ENCODE results near the gene THOP1. TPM values are rescaled to one million over a fixed set of nuclear protein-coding genes. Genes with fewer than 3 reads are reported as not detected.
"Not testable (repeated sequence)": the region's sequence is repeated elsewhere in the genome, so short reads cannot be mapped to it uniquely, and the experiment has no call there.

Gene THOP1
- polyA plus RNA-seq, 1 donor from 2014 or later = 54.4 TPM

DNA sequence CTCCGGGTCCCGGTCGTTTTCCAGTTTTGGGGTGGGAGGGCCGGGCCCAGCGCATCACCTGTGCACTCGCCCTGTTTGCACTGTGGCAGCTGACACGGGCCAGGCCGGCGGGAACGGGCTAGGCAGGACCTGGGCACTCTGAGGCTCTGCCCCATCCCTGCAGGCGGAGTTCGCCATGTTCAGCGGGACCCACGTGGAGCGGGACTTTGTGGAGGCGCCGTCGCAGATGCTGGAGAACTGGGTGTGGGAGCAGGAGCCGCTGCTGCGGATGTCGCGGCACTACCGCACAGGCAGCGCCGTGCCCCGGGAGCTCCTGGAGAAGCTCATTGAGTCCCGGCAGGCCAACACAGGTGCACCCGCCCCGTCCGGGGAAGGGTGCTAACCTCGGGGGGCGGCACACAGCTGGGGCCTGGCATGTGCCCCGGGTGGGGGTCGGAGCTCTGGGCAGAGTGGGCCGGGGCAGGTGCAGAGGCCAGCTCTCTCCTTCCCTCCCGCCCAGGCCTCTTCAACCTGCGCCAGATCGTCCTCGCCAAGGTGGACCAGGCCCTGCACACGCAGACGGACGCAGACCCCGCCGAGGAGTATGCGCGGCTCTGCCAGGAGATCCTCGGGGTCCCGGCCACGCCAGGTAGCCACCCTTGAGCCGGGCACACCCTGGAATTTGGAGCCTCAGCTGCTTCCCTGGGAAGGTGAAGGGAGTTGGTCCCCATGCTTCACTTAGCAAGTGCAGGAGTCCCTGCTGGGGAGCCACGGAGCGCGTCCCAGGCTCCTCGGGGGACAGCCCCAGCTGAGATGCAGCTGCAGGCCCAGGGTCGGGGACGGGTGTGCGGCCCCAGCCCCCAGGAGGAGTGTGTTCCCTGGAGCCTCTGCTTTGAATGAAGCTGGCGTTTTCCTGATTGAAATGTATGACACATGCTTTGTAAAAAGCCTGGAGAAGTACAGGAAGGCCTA lies 25.1 kb downstream of the THOP1 start:
- Mint-ChIP-seq H3K4me3 (no peak overlapping the region), H3K9me3 (no peaks in the 10 kb centered on the region), H3K27ac (no peak overlapping the region), H3K4me1 (no peaks in the 10 kb centered on the region), H3K27me3 (no peaks in the 10 kb centered on the region), H3K36me3 (no peaks in the 10 kb centered on the region)

- Mint-ChIP-seq H3K27ac (no peak overlapping the region), H3K36me3 (no peaks in the 10 kb centered on the region), H3K4me1 (no peaks in the 10 kb centered on the region), H3K27me3 (no peaks in the 10 kb centered on the region), H3K9me3 (no peaks in the 10 kb centered on the region), H3K4me3 (no peak overlapping the region)
These were observed 26.0 kb downstream of the THOP1 start for GRCh38 chr19:2811221-2811722.

DNA sequence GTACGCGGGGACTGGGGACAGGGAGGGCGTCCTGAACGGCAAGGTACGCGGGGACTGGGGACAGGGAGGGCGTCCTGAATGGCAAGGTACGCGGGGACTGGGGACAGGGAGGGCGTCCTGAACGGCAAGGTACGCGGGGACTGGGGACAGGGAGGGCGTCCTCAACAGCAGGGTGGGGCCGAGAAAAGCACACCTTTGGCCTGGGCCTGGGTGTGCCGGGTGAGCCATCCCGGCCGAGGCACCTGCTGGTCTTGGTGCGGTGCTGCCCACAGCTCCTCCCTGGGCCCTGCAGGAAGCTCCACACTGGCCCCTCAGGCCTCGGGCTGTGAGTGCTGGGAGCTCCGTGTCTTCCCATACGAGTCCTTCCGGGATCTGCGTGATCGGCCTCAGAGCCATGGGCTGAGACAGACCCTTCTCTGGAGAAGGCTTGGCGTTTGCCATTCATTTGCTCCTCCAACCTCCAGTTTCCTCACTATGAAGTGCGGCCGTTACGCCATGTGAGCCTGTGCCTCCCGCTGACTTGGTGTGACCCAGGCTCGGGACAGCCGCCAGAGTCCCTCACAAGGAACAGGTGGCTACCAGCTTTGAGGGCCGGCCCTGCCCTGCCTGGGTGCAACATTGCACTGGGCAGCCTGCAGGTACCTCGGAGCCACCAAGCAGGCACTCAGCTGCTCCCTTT lies 26.6 kb downstream of the THOP1 start:
- no peak overlapping the region for H3K4me3 Mint-ChIP-seq
- H3K4me1 Mint-ChIP-seq = no peaks in the 10 kb centered on the region
- H3K27ac Mint-ChIP-seq = no peak overlapping the region
- H3K36me3 Mint-ChIP-seq = no peaks in the 10 kb centered on the region
- H3K27me3 Mint-ChIP-seq = no peaks in the 10 kb centered on the region
- no peaks in the 10 kb centered on the region for H3K9me3 Mint-ChIP-seq

GRCh38 chr19:2812414-2813234 lies 27.3 kb downstream of the THOP1 start:
- no peaks in the 10 kb centered on the region for H3K27me3 Mint-ChIP-seq
- H3K4me3 Mint-ChIP-seq = no peak overlapping the region
- no peaks in the 10 kb centered on the region for H3K9me3 Mint-ChIP-seq
- peaks cover 0 to 4% (median 0%) of the 10 kb centered on the region in 3 donors for H3K4me1 Mint-ChIP-seq
- no peaks in the 10 kb centered on the region for H3K36me3 Mint-ChIP-seq
- H3K27ac Mint-ChIP-seq = no peak overlapping the region

- H3K4me3 Mint-ChIP-seq = peak overlapping the region in 1 of 4 donors; percentile 30
- H3K9me3 Mint-ChIP-seq = no peaks in the 10 kb centered on the region
- no peak overlapping the region for H3K27ac Mint-ChIP-seq
- H3K27me3 Mint-ChIP-seq = no peaks in the 10 kb centered on the region
- no peaks in the 10 kb centered on the region for H3K36me3 Mint-ChIP-seq
- peaks cover 0 to 4% (median under 1%) of the 10 kb centered on the region in 3 donors for H3K4me1 Mint-ChIP-seq
These were observed 28.2 kb downstream of the THOP1 start for GRCh38 chr19:2813235-2814160.

GRCh38 chr19:2814426-2814825 lies 29.1 kb downstream of the THOP1 start:
- Mint-ChIP-seq H3K9me3 (no peaks in the 10 kb centered on the region), H3K27ac (no peak overlapping the region), H3K4me3 (no peak overlapping the region), H3K36me3 (no peaks in the 10 kb centered on the region), H3K4me1 (peaks cover 1 to 4% (median 2%) of the 10 kb centered on the region in 3 donors), H3K27me3 (no peaks in the 10 kb centered on the region)

DNA sequence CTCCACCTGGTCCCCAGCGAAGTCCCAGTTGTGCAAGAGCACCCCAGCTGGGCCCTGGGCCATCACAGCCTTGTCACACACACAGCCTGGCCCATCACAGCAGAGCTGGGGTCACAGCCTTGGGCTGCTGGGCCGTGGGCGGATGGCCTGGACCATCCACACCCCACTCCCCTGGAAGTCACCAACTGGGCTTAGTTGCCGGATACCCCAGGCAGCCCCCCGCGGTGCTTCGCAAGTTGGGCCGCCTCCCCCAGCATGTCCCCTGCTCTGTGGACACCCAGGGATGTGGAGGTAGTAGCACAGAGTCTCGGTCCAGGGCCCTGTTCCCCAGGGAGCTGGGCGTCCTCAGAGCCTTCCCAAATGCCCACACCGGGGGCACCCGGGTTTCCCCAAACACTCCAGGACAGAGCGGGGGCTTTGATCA lies 29.9 kb downstream of the THOP1 start:
- Mint-ChIP-seq H3K27me3 (no peaks in the 10 kb centered on the region), H3K4me3 (no peak overlapping the region), H3K27ac (no peak overlapping the region), H3K9me3 (no peaks in the 10 kb centered on the region), H3K36me3 (no peaks in the 10 kb centered on the region), H3K4me1 (peaks cover 1 to 4% (median 3%) of the 10 kb centered on the region in 3 donors)

- Mint-ChIP-seq H3K4me1 (peaks cover 1 to 6% (median 4%) of the 10 kb centered on the region in 3 donors), H3K27ac (peak overlapping the region in 1 of 3 donors; percentile 50)
These were observed 30.6 kb downstream of the THOP1 start for GRCh38 chr19:2815923-2816322.

DNA sequence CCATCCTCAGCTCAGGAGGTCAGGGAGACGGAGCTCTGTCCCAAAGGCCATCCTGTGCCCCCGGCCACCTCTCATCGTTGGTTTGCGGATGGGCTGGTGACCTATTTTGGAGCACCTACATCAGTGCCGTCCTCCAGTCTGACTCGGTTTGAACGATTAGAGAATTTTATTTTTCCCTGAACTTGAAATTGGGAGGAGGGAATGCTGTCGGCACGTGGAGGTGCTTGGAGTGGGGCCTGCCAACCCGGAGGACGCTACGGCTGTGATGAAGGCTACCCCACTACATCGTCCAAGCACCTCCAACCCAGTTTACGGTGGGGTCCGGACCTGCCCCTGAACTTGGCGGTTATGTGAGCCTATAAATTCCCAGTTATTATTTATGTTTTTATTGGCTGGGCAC lies 31.3 kb downstream of the THOP1 start:
- H3K27ac Mint-ChIP-seq = peak overlapping the region in 1 of 3 donors; percentile 50
- H3K36me3 Mint-ChIP-seq = no peaks in the 10 kb centered on the region
- H3K4me3 Mint-ChIP-seq = no peak overlapping the region
- no peaks in the 10 kb centered on the region for H3K9me3 Mint-ChIP-seq
- H3K27me3 Mint-ChIP-seq = no peaks in the 10 kb centered on the region
- H3K4me1 Mint-ChIP-seq = peaks cover 1 to 7% (median 4%) of the 10 kb centered on the region in 3 donors

More at GRCh38 chr19:2815923-2816322, 30.6 kb downstream of the THOP1 start:
- H3K36me3 Mint-ChIP-seq = no peaks in the 10 kb centered on the region
- H3K27me3 Mint-ChIP-seq = no peaks in the 10 kb centered on the region
- H3K9me3 Mint-ChIP-seq = no peaks in the 10 kb centered on the region
- no peak overlapping the region for H3K4me3 Mint-ChIP-seq

- H3K9me3 Mint-ChIP-seq, H3K27me3 Mint-ChIP-seq, H3K4me1 Mint-ChIP-seq, H3K36me3 Mint-ChIP-seq: not testable (repeated sequence)
- peak overlapping the region; percentile 44 to 81 (median 47) for H3K27ac Mint-ChIP-seq
- H3K4me3 Mint-ChIP-seq = peak overlapping the region in 2 of 4 donors; percentile 33 to 78
These were observed 32.0 kb downstream of the THOP1 start for GRCh38 chr19:2817237-2817829.

DNA sequence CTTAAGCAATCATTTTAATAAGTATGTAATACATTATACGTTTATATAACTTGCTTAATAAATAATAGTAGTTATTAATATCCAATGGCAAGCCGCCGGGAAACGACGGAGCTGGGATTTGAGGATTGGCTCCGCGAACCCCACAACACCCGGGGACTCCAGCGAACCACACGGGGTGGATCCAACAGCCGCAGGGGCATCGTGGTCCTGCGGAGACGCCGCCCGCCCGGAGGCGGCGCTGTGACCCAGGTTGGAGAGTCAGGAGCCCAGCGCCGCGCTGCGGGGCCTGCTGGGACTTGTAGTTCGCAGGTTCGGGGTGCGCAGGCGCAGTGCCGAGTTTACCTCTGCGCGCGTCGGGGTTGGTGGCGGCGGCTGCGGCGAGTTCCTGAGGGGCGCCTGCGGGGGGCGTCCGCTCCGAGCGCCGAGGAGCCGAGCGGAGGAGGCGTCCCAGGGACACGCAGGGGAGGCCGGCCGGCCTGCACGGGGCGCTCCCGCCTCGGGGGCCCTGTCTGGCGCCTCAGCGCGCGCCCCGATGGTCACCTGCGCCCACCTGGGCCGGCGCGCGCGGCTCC lies 34.3 kb downstream of the THOP1 start, which contains the start of gene ZNF554:
TSS of gene ZNF554 (plus strand) at position 329 of the 572 bp plus-strand sequence. CDS start at position 533, 204 bp downstream.
- Mint-ChIP-seq H3K9me3 (no peaks in the 10 kb centered on the region), H3K4me3 (peak within 1 kb of the TSS; percentile 82 to 92 (median 90)), H3K27me3 (no peaks in the 10 kb centered on the region), H3K27ac (peak within 1 kb of the TSS; percentile 67 to 88 (median 86)), H3K36me3 (peaks cover 3% of the 10 kb centered on the region), H3K4me1 (peaks cover 2 to 9% (median 4%) of the 10 kb centered on the region in 3 donors)

DNA sequence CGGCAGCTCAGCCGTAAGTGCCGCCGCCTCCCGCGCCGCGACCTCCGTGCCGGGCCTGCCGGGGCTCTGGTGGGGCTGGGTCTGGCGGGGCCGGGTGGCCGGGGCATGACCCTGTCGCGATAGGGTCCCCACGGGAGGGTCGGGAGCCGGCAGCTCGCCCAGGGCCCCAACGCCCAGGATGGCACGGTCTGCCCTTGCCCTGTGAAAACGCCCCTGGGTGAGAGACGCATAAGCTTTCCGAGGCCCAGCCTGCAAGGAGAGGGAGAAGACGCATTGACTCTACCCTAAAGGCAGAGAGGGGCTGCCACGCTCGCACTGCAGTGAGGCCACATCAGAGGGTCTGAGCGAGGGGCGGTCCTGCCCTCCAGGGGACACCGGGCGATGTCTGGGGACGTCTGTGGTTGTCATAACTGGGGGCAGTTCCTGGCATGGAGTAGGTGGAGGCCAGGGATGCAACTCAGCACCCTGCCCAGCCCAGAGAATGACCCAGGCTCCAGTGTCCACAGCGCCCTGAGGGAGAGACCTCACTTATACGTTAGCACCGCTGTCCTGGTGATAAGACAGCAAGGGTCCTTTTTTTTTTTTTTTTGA lies 34.9 kb downstream of the THOP1 start:
- Mint-ChIP-seq H3K4me1 (peaks cover 3 to 9% (median 4%) of the 10 kb centered on the region in 3 donors), H3K27ac (peak overlapping the region in 2 of 3 donors; percentile 53 to 67), H3K27me3 (no peaks in the 10 kb centered on the region), H3K9me3 (no peaks in the 10 kb centered on the region), H3K4me3 (peak overlapping the region; percentile 82 to 92 (median 88)), H3K36me3 (peaks cover 4% of the 10 kb centered on the region)

- H3K27me3 Mint-ChIP-seq = no peaks in the 10 kb centered on the region
- H3K36me3 Mint-ChIP-seq = peaks cover 10% of the 10 kb centered on the region
- peaks cover 0 to 4% (median 2%) of the 10 kb centered on the region in 3 donors for H3K9me3 Mint-ChIP-seq
- H3K27ac Mint-ChIP-seq = no peak overlapping the region
- H3K4me3 Mint-ChIP-seq = no peak overlapping the region
- peaks cover 0 to 9% (median 3%) of the 10 kb centered on the region in 3 donors for H3K4me1 Mint-ChIP-seq
These were observed 37.5 kb downstream of the THOP1 start for GRCh38 chr19:2822846-2823245.

Data from IgD-negative memory B cell (primary cell).